ENCODE data around the gene COL6A1.
"Not testable (repeated sequence)": the region's sequence is repeated elsewhere in the genome, so short reads cannot be mapped to it uniquely, and the experiment has no call there.

Gene COL6A1

DNA sequence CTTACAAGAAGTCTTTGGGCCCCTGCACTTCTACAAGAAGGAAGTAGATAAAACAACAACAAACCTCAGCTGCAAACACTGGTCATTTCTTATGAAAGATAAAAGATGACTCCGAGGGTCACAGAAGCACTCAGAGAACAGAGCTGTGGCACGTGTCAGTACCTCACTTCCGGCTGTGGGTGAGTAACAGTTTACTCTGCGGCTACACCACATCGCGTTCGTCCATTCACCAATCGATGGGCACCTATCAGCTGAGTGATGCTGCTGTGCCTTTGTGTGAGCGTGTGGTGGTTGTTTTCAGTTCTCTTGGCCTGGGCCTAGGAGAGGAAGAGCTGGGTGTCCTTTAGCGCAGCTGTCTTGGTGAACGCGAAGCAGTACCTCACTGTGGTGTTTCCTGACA, 49.9 kb downstream of the COL6A1 start:
- no peak for DNase-seq (ENCODE audit: low read depth)

DNA sequence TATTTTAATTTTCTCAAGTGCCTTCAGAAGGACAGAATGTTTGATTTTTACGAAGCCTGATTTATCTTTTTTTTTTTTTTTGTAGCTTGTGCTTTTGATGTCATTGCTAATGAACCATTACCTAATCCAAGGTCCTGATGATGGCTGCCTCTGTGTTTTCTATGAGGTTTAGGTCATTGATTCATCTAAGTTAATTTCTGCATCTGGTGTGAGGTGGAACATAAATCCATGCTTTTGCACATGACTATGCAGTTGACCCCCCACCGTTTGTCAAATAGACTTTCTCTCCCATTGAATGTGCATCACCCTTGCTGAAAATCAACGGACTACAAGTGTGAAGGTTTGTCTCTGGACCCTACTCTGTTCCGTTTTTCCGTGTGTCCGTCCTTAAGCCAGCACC, 50.5 kb downstream of the COL6A1 start:
- DNase-seq (ENCODE audit: low read depth): no peak

DNA sequence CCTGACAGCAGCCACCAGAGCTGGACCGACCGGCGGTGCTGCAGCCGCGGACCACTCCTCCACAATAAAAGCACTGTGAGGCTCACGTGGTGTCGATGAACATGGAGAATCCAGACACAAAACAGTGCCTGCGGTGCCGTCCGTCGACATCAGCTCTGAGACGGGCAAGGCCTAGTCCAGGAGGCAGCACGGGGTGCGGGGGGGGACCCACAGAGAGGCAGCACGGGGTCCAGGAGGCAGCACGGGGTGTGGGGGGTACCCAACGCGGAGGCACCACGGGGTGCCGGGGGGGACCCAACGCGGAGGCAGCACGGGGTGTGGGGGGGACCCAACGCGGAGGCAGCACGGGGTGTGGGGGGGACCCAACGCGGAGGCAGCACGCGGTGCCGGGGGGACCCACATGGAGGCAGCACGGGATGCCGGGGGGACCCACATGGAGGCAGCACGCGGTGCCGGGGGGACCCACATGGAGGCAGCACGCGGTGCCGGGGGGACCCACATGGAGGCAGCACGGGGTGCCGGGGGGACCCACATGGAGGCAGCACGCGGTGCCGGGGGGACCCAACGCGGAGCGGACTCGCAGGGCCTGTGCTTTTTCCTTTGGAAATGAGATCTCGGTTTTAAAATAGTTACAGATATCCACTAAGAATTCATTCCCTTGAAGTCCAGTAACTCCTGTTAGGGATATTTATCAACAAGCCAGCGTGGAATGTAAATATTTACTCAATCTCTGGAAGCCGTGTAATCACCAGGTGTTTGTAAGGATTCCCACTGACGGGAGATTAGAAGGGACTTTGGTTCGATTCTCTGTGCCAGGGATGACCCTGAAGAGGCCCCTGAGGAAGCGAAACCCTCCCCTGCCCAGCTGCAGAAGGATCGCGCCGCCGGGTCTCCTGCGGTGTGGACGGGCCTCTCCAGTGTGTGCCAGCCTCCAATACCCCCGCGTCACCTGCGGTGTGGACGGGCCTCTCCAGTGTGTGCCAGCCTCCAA, 52.1 kb downstream of the COL6A1 start:
- no peak for DNase-seq (ENCODE audit: low read depth)

DNA sequence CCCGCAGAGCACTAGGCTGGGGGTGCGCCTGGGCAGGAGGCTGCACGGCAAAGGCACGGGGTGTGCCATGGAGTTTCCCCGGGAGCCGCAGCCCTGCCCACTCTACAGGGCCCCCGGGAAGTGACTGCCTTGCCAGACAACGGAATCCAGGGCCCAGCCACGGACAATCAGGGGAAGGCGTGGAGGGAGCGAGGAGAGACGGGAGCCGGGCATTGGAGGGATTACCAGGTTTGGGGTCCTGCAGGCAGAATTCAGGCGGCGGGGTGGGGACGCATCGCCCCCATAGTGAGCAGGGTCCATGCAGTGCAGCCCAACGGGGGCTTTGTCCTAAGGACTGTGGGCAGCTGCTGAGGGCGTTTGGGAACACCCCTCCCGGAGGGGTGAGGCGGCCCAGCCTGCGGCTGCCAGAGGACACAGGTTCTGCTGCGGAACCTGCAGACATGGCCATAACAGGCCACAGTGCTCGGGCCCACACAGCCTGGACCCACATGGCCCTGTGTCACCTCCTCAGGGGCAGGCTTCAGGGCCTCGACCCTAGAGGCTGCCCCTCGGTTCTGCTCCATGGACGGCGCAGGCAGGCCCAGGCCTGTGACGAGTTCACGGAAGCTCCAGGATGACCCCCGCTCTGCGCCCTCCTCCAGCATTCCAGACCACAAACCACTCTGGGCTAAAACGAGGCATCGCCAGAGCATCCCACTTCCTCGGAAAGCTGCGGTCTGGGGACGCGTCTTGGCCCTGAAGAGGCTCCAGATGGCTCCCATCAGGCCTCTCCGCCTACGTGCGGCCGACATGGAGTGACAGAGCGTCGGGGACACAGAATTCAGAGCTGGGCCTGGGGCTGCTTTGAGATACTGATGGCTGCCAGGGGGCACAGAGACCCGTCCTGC, 54.5 kb downstream of the COL6A1 start:
- DNase-seq (ENCODE audit: low read depth): peak; percentile 60

DNA sequence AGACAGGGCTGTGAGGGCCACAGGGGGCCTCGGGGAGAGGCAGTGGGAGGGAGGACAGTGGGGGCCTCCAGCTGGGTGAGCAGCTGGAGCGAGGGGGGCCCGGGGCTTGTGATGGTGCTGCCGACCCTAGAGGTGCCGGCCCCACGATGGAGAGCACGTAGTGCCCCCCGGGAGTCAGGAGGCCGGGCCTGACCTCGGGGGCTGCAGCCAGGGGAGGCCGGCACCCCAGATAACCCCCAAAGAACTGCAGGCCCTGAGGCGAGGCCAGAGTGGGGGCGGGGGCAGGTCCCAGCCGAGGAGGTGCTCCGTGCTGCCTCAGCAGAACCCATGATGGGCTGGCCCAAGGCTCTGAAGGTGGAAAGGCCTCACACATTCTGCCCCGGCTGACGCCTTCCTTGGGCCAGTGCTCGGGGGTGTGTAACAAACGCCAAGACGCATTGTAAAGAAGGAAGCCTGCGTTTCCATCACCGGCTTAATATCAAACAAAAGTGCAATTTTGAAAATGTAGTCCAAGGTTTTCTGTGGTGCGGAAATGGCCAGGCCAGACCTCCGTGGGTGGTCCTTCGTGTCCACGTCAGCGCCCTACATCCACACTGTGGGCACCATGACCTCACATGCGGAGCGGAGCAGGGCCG, 55.2 kb downstream of the COL6A1 start:
- DNase-seq (ENCODE audit: low read depth): no peak

DNA sequence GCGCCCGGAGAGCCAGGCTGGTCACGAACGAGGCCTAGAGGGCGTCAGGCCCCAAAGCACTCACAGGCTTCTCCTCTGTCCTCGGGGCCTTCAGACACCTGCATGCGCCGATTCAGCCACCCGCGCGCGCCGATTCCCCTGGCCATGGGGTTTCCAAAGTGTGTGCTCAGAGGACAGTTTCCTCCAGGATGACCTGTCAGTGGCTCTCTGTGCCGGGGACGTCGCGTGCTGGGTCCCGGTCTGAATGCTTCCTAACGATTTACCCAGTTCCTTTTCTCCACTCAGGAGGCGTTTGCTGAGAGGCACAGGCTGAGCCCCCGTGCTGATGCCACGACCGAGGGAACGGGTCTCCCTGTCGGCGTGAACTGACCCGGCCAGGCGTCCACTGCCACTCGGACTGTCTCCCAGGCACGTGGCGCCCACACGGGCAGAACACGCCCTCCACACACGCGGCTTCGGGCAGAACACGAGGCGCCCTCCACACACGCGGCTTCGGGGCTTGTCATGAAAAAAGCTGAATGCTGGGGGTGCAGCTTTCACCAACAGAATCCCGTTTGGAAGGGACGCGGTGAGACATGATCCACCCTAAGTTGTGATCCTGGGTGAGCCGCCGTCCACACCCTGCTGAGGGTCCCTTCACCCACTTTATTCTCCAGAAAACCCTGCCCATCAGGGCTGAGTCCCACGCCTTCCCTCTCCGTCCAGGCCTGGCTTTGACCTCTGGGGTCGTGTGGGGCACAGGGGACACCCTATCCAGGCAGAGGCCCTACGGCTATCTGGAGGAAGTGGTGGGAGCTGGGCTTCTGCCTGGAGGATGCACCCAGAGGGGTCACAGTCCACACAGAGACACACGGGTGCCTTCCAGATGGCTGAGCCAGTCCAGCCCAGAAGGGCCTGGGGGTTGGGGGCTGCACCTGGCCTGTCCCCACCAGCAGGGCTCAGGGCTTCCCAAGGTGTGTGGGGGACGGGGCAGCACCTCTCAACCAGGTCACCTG, 56.1 kb downstream of the COL6A1 start:
- DNase-seq (ENCODE audit: low read depth): no peak

DNA sequence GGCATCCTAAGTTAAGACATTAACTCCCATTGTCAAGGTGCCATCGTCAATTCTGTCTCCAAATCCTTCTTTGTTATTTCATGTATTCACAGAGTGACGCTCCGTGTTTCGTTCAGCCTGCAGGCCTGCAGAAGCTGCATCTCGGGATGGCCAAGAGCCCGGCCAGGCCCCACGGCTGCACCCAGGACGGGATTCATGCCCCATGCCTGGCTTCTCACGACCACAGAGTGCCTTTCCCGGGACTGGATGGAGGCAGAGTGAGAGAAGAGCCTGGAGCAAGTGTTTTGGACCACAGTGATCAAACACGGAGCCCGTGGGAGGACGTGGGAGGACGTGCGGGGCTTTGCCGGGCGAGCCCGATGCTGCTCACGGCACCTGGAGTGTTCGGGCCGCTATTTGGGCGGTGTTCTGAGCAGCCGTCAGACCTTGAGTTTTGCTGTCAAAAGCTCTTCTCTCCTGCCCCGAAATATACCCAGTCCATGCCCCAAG, 56.8 kb downstream of the COL6A1 start:
- no peak for DNase-seq (ENCODE audit: low read depth)

DNA sequence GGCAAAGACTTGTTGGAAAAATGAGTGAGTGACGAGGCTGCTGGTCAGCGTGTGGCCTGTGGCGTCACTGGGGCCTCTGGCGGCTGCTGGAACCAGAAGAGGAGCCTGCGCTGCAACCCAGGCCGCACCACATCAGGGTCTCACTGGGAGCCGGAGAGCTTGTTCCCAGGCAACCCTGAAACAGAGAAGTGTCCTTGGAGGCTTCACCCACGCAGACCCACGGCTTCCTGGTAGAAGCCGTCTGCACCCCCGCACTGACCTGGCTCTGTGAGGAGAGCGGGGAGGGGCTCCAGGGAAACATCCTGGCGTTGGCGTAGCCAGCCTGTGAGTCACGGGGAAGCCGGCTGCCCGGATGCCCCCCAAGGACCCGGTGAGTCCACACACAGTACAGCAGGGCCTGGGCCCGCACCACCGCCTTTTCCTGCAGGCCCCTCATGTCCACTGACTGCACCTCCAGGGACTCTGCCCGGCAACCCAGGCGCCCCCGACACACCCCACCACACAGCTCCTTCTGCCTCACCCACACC, 57.4 kb downstream of the COL6A1 start:
- DNase-seq (ENCODE audit: low read depth): peak; percentile 93

DNA sequence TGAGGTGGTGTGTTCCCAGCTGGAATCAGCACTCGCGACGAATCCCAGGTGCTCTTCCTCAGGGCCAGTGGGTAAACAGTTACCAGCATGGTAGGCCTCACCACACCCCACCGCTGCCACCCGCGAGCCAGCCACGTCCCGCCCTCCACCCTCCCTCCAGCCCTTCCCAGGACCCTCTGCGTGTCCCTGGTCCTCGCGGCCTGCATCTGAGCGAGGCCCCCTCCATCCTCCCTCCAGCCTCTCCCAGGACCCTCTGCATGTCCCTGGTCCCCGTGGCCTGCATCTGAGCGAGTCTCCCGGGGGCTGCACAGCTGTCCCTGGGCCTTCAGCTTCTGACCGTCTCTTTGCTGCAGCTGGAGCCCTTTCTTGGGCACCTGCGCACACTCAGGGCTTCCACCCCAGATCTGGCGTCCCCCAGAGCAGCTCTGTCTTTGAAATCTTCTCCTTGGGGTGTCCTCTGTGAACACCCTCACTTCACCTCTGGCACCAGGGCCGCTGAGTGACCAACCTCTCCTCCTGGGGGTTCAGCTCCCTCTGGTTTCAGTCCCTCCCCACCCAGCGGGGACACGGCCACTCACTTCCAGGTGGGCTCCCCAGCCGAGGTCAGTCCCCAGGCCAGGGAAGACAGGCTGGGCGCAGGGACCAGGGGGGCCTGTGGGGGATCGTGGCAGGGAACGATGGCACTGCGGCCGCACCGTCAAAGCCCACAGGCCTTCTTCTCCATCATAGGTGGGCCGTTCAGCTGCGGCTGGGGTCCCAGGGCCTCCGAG, 58.5 kb downstream of the COL6A1 start:
- DNase-seq (ENCODE audit: low read depth): no peak

DNA sequence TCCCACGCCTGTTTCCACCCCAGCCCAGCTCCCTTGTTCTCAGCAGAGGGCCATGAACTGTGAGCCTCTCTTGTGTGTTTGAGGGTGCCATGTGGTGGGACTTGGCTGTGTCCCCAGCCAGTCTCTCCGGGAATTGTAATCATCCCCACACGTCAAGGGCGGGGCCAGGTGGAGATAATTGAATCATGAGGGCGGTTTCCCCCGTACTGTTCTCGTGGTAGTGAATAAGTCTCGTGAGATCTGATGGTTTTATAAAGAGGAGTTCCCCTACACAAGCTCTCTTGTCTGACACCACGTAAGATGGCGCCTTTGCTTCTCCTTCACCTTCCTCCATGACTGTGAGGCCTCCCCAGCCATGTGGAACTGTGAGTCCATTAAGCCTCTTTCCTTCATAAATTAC, 59.1 kb downstream of the COL6A1 start:
- DNase-seq (ENCODE audit: low read depth): no peak

DNA sequence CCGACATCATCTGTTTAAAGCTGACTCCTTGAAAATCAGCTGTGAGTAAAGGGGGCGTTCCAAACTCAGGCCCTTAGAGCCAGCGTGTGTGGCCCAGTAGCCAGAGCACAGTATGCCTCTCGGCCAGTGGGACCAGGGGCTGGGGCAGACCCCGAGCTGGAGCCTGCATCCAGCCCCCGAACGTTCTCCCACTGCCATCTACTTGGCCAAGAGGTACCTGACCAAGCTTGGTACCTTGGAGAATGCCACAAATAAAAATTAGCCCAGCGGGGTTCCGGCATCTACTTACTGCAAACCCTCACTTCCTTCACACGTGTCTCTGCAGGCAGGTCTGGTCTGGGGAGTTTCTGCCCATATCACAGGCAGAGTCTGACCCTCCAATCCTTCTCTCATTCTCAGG, 59.6 kb downstream of the COL6A1 start:
- DNase-seq (ENCODE audit: low read depth): no peak

DNA sequence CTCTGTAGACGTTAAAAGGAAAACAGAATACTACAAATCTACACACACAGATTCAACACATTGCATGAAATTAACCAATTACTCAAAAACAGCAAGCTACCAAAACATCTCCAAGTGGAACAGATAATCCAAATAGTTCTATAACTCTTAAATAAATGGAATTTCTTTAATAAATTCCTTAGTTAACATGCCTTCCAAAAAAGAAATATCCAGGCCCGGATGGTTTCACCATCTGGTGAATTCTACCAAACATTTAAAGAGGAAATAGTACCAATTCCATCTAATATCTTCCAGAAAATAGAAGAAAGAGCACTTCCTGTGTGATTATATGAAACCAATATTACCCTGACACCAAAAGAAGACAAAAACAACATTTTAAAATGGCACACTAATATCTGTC, 63.6 kb downstream of the COL6A1 start:
- no peak for DNase-seq (ENCODE audit: low read depth)

DNA sequence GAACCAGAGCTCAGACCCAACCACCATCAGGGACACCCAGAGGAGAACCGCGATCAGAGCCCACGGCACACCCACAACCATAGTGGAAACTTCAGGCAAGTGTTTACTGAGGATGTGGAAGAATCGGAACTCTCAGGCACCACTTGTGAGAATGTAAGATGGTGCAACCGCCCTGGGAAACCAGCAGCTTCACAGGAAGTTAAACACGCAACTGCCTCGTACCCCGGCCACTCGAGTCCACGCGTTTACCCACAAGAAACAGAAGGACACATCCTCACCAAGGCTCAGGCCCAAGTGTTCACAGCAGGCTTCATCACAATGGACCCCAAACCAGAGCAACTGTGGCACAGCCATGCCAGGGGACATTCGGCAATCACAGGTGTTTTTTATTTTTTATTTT, 64.9 kb downstream of the COL6A1 start:
- no peak for DNase-seq (ENCODE audit: low read depth)

DNA sequence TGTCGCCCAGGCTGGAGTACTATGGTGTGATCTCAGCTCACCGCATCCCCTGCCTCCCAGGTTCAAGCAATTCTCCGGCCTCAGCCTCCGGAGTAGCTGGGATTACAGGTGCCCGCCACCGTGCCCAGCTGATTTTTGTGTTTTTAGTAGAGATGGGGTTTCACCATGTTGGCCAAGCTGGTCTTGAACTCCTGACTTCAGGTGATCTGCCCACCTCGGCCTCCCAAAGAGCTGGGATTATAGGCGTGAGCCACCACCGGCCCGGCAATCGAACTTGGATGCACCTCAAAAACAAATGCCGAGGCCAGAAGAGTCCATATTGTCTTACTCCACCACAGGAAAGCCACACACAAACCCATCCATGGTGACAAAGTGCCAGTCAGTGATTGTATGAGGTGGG, 65.3 kb downstream of the COL6A1 start:
- DNase-seq (ENCODE audit: low read depth): not testable (repeated sequence)

DNA sequence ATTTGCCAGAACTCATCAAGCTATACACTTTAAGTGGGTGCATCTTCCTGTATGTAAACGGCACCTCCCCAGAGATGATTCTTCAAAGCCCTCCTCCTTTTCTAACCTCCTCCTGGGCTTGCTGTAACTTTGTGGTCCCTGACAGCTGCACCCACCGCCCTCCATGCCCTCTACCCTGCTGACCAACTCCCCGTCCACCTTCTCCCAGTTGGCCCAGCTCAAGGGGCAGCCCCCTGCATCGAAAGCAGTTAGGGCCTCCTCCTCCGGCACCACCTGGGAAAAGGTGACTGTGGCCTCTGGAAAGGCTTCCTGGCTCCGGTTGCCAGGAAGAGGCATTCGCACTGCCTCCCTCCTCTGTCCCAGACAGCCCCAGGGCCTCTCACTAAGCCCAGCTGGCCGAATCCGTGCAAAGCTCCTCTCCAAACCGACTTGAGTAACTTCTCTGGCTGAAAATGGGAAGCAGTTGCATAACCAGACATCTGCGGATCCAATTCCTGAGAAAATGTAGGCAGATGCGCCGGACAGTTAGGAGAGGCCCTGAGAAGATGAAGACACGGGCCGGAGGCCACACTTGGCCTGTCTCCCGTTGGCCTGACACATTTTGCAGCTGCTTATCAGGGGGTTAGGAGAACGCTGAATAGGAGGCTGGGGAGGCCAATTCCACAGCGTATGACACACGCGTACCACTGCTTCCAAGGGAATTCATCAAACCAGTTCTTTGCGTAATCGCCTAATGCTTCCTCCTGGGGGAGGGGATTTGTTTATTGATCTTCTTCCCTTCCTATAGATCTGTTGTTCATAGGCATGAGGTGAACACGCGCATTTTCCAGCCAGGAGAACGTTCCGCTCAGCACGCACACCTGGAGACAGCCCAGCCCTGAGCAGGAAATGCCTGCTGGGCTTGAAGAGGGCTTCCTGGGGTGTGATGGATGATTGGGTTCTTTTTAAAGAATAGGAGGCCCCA, 67.6 kb downstream of the COL6A1 start:
- peak; percentile 99 for DNase-seq (ENCODE audit: low read depth)

DNA sequence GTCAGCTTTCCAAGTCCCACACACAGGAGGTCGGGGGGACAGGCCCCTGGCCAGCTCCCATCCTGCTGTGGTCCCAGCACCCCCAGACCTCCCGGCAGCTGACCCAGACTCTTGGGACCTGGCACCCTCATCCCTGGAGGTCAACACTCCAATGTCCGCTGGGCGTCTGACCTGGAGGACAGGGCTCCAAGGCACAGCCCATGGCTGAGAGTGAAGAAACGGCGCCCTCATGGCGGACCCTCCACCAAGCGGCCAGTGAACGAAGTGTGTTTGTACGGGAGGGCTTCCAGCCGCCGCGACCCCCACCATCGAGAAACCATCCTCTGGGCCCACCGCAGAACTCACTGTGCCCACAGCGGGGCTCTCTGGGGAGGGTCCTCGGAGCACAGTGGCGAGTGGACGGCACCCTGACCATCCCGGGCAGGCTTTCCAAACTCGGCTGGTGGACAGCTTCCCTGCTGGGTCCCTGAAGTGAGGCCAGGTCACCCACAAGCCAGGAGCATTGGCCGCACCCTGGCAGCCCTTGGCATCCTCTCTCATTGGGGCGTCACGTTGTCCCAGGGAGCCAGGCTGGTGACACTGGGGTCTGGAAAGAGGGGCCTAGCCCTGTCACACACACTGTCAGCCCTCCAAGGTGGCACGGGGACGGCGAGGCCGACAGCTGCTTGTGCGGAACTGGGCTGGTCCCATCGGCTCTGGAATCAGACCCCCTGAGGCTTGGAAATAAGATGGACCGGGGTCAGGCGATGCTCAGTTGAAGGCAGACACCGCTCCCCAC, 68.5 kb downstream of the COL6A1 start:
- DNase-seq (ENCODE audit: low read depth): no peak

DNA sequence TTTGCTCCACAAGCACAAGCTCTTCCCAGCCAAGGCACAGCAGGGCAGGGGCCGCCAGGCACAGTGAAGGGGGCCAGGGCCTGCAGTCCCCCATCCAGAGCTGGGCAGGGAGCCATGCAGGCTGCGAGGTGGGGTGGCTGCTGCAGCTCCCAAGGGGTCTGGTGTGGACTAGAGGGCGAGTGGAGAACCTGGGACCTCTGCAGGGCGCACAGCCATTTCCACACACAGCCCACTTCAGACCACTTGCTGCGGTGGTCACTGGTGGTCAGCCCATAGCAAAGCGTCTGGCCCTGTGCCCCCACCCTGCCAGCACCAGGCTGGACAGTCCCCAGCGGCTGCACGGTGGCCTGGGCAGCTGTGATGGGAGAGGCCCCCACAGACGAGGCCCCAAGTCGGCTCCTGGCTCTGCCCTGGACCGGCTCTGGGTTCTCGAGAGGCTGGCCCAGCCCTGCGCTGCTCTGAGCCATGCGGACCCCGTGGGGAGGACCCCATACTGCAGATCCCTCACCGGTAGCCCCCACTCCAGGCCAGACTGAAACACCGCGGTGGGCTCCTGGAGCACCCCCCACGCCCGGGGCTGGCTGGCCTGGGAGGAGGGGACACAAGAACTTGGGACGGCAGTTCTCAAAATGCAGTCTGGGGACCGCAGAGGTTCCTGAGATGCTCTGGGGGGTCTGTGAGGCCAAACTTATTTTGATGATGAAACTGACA, 69.3 kb downstream of the COL6A1 start:
- no peak for DNase-seq (ENCODE audit: low read depth)

All from stromal cell of bone marrow (primary cell).